ENCODE results near the gene ABR.

GRCh38 chr17:1126801-1127550 lies 52.8 kb downstream of the ABR start:
- no peak for TF ChIP-seq CTCF (IDR thresholded peaks at IDR 0.05)
- TF ChIP-seq EP300 (IDR thresholded peaks at IDR 0.05; ENCODE audit: low read depth), result no peak
- TF ChIP-seq POLR2A (IDR thresholded peaks at IDR 0.05), result no peak

Measured in transverse colon (tissue), 3 donors.